AG04449 (cell line): ENCODE data around the gene ZNF396.
A peak's percentile ranks its signal among the peaks of the same experiment; 100 is the strongest.

Experiments used
- CTCF ChIA-PET: fragments of 350-600 bp; formaldehyde crosslinking; extraction: SDS; loops from one replicate; lab custom pipeline; 2021; ENCODE audit warnings: antibody characterized with exemption; lab: Yijun Ruan, JAX
- POLR2A ChIA-PET: fragments of 400-600, 350-600 bp; formaldehyde crosslinking; extraction: SDS; loops from one replicate; lab custom pipeline; 2020; ENCODE audit warnings: antibody characterized with exemption, inconsistent platforms; lab: Yijun Ruan, JAX
- DNase-seq: peaks from one replicate; pipeline ENCODE4 v3.0.0-alpha.2; 2010; ENCODE audit warnings: low read depth, low spot score
- H3K4me3 ChIP-seq: 2 replicates; pipeline ENCODE4 v1.5.1; 2011; ENCODE audit warnings: low read depth, mild to moderate bottlenecking, control low read depth, low read length
- CTCF ChIP-seq: IDR thresholded peaks from one replicate; pipeline ENCODE4 v1.5.1; 2011; ENCODE audit warnings: mild to moderate bottlenecking, moderate library complexity, low read length, control low read depth, inconsistent platforms; ENCODE audit not compliant: insufficient read depth; ENCODE audit errors: missing control alignments

ZNF396 gene

DNA sequence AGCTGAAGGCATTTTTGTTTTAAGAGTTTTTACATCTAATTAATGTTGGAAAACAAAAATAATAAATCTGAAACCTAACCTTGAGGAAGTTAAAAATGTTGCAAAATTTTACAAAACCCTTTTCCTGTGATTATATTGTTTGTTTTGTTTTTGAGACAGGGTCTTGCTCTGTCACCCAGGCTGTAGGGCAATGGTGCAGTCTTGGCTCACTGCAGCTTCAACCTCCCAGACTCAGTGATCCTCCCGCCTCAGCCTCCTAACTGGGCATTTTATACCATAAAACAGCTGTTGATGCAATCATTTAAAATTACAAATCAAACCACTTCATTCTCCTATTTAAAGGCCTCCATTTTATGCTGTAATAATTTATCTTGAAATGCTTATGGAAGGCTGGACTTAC, 31.2 kb downstream of the ZNF396 start:
- TF ChIP-seq CTCF: no peak
- CTCF ChIA-PET: interaction anchor here (3.6 to 4.1 kb wide), 2 partner anchors 9 to 115 kb away, joined by 17 to 34 read pairs; no protein-coding TSS in a partner anchor
- H3K4me3 ChIP-seq: no peak overlapping the region
- DNase-seq: no peak
- POLR2A ChIA-PET: no interaction called here

DNA sequence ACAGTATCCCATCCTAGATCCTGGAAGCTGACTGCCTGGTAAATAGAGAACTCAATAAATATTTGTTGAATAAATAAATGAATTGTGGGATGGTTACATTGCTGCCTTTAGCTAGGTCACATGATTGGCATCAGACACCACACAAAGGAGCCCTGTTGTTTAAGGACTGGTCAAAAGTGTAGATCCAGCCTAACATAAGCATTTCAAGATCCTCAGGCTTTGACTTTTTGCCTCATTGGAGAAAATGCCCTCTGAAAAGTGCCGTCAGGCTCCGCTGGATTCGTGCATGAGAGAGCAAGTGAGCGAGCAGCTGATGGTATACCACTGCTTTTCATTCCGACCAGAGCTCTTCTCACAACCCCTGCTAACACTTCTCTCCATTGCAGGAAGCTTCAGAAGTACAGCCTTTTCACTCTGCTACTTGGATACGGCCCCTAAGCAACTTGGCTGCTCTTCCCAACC, 31.6 kb downstream of the ZNF396 start:
- ChIA-PET POLR2A (no interaction called here), CTCF (interaction anchor here (3.6 to 4.1 kb wide), 2 partner anchors 9 to 114 kb away, joined by 17 to 34 read pairs; no protein-coding TSS in a partner anchor)
- DNase-seq: no peak
- TF ChIP-seq CTCF: no peak
- no peak overlapping the region for H3K4me3 ChIP-seq

DNA sequence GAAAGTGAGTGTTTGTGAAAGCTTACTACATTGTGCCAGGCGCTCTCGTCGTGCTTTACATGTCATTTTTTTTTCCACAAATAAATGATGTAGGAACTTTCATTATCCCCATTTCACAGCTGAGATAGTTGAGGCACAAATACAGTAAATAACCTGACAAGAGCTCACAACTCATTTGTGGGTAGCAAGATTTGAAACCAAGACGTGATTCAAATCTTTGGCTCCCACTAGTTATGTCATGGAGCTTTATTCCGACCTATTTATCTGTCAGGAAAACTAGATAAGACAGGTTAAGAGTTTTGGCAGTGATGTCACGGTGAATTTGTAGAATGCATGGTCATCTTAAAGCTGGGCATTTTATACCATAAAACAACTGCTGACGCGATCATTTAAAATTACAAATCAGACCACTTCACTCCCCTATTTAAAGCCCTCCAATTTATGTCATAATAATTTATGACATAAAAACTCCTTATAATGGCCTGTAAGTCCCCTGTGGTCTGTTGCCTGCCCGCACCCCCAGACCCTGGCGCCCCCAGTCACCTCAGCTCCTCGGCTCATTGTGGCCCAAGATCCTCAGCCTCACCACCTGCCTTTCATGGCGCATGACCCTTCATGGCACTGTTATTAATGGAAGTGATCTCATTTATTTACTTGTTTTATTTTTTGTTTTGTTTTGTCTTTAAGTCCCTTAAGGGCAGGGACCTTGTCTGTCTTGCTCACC, 32.2 kb downstream of the ZNF396 start:
- POLR2A ChIA-PET: no interaction called here

GRCh38 chr18:35343936-35344735, 33.0 kb downstream of the ZNF396 start, which contains the start of gene ZNF24:
Gene ZNF24, minus strand, starts transcription at chr18:35344420. Its CDS starts 3,770 bp downstream, at chr18:35340650.
- ChIA-PET POLR2A (no interaction called here), CTCF (interaction anchor here (0.6 to 4.1 kb wide), 4 partner anchors 11 to 1298 kb away, joined by 3 to 34 read pairs (median 10); no protein-coding TSS in a partner anchor)
- no peak for TF ChIP-seq CTCF
- peak within 1 kb of the TSS; percentile 97 for H3K4me3 ChIP-seq
- no peak for DNase-seq

More for the DNA sequence above, 32.2 kb downstream of the ZNF396 start:
- peak overlapping the region; percentile 97 for H3K4me3 ChIP-seq
- CTCF ChIA-PET: interaction anchor here (0.6 to 4.1 kb wide), 4 partner anchors 10 to 1297 kb away, joined by 3 to 34 read pairs (median 10); no protein-coding TSS in a partner anchor
- no peak for TF ChIP-seq CTCF
- no peak for DNase-seq

DNA sequence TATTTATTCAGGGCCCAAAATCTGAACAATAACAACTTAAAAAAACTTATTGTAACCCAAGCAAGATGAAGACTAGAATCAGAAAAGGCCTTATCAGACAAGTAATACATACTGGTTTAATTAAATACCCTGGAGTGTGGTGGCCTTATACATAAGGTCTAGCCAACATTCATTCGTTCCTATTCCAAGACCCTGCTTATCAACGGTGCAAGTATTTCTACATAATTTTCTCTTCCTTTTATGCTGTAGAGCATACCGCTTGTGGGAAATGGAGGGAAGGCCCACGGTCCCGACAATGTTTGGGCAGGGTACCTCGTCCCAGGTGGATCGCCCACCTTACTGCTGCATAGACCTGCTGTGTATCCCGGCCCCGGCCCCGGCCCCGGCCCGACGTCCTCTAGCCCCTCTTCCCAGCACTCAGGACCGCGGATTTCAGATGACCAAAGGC, 33.6 kb downstream of the ZNF396 start:
- no peak for DNase-seq
- POLR2A ChIA-PET: no interaction called here
- TF ChIP-seq CTCF: no peak
- CTCF ChIA-PET: interaction anchor here (3.6 to 4.1 kb wide), 2 partner anchors 11 to 112 kb away, joined by 17 to 34 read pairs; no protein-coding TSS in a partner anchor
- H3K4me3 ChIP-seq: peak overlapping the region; percentile 97

DNA sequence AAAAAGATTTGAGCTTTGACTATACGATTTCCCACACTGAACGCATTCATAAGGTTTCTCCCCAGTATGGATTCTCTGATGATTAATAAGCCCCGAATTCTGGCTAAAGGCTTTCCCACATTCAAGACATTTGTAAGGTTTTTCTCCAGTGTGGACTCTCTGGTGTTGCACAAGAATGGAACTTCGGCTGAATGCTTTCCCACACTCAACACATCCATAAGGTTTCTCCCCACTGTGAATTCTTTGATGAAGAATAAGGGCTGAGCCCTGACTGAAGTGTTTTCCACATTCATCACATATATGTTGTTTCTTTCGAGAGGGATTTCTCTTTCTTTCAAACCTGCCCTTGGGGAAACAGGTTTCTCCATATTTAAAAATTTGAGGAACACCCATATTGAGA, 39.9 kb downstream of the ZNF396 start:
- CTCF ChIA-PET: interaction anchor here (1.4 kb wide), 1 partner anchor 49 kb away, joined by 4 read pairs; no protein-coding TSS in a partner anchor
- no peak for TF ChIP-seq CTCF
- H3K4me3 ChIP-seq: no peak overlapping the region
- no peak for DNase-seq
- POLR2A ChIA-PET: no interaction called here
